Mesodermal cell (in vitro differentiated cells): ENCODE data around the gene FBH1. TPM values are rescaled to one million over a fixed set of nuclear protein-coding genes. Genes with fewer than 3 reads are reported as not detected.
"Not testable (repeated sequence)": the region's sequence is repeated elsewhere in the genome, so short reads cannot be mapped to it uniquely, and the experiment has no call there.

Source experiments
- H3K27ac ChIP-seq: 2 replicates; pipeline ENCODE4 v1.7.0; 2013; ENCODE audit warnings: mild to moderate bottlenecking, low read depth, low read length, moderate library complexity; ENCODE audit not compliant: severe bottlenecking
- H3K36me3 ChIP-seq: 2 replicates; pipeline ENCODE4 v1.7.1; 2013; ENCODE audit warnings: mild to moderate bottlenecking, low read length, moderate library complexity; ENCODE audit not compliant: control insufficient read depth, insufficient read depth
- H3K4me1 ChIP-seq: one replicate; pipeline ENCODE4 v1.7.1; 2013; ENCODE audit warnings: mild to moderate bottlenecking, low read length; ENCODE audit not compliant: insufficient read depth, control insufficient read depth, poor library complexity, severe bottlenecking
- H3K4me3 ChIP-seq: 2 replicates; pipeline ENCODE4 v1.7.0; 2013; ENCODE audit warnings: low read length, control low read depth, mild to moderate bottlenecking; ENCODE audit not compliant: insufficient read depth, poor library complexity, severe bottlenecking; ENCODE audit errors: extremely low read depth
- H3K9me3 ChIP-seq: 2 replicates; pipeline ENCODE4 v1.7.1; 2013; ENCODE audit warnings: mild to moderate bottlenecking, low read length, moderate library complexity; ENCODE audit not compliant: control insufficient read depth
- WGBS, 2 experiments: methylation state at CpG; one replicate each; pipeline ENCODE4 v1.1.5; 2013; ENCODE audit warnings: missing lambda C conversion rate in 2 of 2; ENCODE audit not compliant: insufficient coverage in 2 of 2; 5-methylcytosine and 5-hydroxymethylcytosine counted together
- polyA plus RNA-seq, 2 experiments: library from polyadenylated mRNA; stranded (reverse); fragments of 50-300 nt; gene quantifications; one replicate each; pipeline ENCODE4 v1.2.3, GENCODE V29; 2013

FBH1 gene
- 49.8 TPM for polyA plus RNA-seq (2013, experiment 1 of 2)
- polyA plus RNA-seq (2013, experiment 2 of 2), result 46.3 TPM

- Histone ChIP-seq H3K4me3 (peak within 1 kb of the TSS; percentile 87), H3K4me1 (peaks cover 19% of the 10 kb centered on the region), H3K27ac (peak within 1 kb of the TSS; percentile 71), H3K36me3 (peaks cover 39% of the 10 kb centered on the region), H3K9me3 (no peaks in the 10 kb centered on the region)
- 0% methylated on average over 74 to 102 of the region's 109 CpGs for WGBS, 2 experiments
These were observed at the start of gene FBH1, which contains the start of gene ANKRD16 for GRCh38 chr10:5889624-5890451. TSS of gene FBH1 (plus strand) at chr10:5890243. CDS start at chr10:5890346, 103 bp downstream. TSS of gene ANKRD16 (minus strand) at chr10:5889893. CDS start at chr10:5889354, 539 bp downstream.

DNA sequence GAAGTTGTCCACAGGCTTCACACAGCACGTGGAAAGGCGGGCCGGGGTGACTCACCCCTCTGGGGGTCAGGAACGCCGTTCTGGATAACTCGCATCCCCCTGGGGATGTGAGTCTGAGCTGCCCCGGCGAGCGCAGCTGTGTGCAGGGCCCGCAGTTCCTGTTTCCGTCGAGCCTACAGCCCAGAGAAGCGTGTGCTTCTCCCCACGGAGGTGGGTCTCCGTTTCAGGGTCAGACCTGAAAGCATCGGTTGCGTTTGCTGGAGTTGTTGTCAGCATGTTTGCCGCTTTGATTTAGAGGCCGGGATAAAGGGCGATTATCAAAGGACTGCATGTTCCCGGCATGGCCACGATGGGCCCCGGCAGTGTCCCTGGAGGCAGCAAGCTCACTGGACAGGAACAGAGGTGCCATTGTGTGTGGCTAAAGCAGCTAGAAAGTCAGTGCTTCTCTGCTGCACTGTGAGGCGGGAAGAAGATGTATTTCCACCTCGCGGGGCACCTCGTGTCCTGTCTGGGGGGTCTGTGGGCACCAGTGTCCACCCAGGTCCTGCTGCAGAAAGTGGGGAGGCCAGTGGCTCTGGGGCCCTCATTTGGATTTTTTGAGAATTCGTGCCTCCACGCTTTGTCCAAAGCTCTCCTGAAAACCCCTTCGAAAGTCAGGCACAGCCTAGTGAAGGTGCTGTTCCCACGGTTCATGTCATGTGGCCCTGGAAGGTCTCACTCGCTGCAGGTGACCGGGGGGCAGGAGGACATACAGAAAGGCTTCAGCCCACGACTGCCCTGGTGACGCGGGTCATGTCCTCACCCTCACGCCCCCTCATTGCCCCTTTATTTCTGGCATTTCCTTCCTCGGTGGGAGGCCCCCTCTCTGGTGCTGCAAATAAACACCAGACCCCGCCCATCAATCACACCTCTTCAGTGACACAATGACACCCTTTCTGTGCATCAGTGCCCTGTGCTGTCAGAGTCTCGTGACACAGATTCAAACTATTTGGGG, 49.4 kb upstream of the FBH1 start:
- Histone ChIP-seq H3K27ac (peak overlapping the region; percentile 71), H3K36me3 (no peaks in the 10 kb centered on the region), H3K4me1 (peaks cover 4% of the 10 kb centered on the region), H3K9me3 (no peaks in the 10 kb centered on the region), H3K4me3 (no peak overlapping the region)
- 63 to 67% methylated on average over 38 to 39 of the region's 40 CpGs for WGBS, 2 experiments

DNA sequence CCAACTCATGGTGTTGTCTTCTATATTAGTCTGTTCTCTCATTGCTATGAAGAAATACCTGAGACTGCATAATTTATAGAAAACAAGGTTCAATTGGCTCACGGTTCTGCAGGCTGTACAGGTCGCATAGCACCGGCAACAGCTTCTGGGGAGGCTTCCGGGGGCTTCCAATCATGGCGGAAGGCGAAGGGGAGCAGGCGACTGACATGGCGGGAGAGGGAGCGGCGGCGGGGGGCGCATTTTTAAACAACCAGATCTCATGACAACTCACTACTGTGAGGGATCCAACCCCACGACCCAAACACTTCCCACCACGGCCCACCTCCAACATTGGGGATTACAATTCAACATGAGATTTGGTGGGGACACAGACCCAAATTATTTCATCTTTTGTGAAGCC, 48.1 kb upstream of the FBH1 start:
- peaks cover 4% of the 10 kb centered on the region for H3K4me1 ChIP-seq
- no peak overlapping the region for H3K27ac ChIP-seq
- H3K9me3 ChIP-seq, result no peaks in the 10 kb centered on the region
- H3K4me3 ChIP-seq, result no peak overlapping the region
- 94 to 96% methylated on average over 11 of the region's 14 CpGs for whole genome bisulfite sequencing, 2 experiments
- no peaks in the 10 kb centered on the region for H3K36me3 ChIP-seq

- H3K27ac ChIP-seq, result no peak overlapping the region
- H3K36me3 ChIP-seq, result no peaks in the 10 kb centered on the region
- H3K4me3 ChIP-seq, result no peak overlapping the region
- 86 to 98% methylated on average over 3 to 4 of the region's 4 CpGs for WGBS, 2 experiments
- H3K9me3 ChIP-seq, result no peaks in the 10 kb centered on the region
- peaks cover 4% of the 10 kb centered on the region for H3K4me1 ChIP-seq
These were observed 46.2 kb upstream of the FBH1 start for GRCh38 chr10:5843686-5844344.

GRCh38 chr10:5844345-5845055, 45.5 kb upstream of the FBH1 start:
- peaks cover 4% of the 10 kb centered on the region for H3K4me1 ChIP-seq
- no peaks in the 10 kb centered on the region for H3K36me3 ChIP-seq
- H3K4me3 ChIP-seq, result no peak overlapping the region
- H3K27ac ChIP-seq, result no peak overlapping the region
- WGBS, 2 experiments, result 84 to 88% methylated on average over 12 to 13 of the region's 13 CpGs
- H3K9me3 ChIP-seq, result no peaks in the 10 kb centered on the region

- H3K4me1 ChIP-seq, H3K4me3 ChIP-seq, H3K36me3 ChIP-seq, H3K9me3 ChIP-seq: not testable (repeated sequence)
- 86 to 95% methylated on average over 2 to 3 of the region's 4 CpGs for WGBS, 2 experiments
- H3K27ac ChIP-seq, result peak overlapping the region; percentile 62
These were observed 43.4 kb upstream of the FBH1 start for GRCh38 chr10:5846667-5847066.

- H3K4me3 ChIP-seq, result no peak overlapping the region
- H3K9me3 ChIP-seq, result no peaks in the 10 kb centered on the region
- H3K27ac ChIP-seq, result no peak overlapping the region
- WGBS, 2 experiments, result 72 to 89% methylated on average over 2 to 3 of the region's 5 CpGs
- no peaks in the 10 kb centered on the region for H3K4me1 ChIP-seq
- no peaks in the 10 kb centered on the region for H3K36me3 ChIP-seq
These were observed 35.9 kb upstream of the FBH1 start for GRCh38 chr10:5854131-5854475.

GRCh38 chr10:5855979-5856700, 33.9 kb upstream of the FBH1 start:
- 72 to 77% methylated on average over 18 of the region's 18 CpGs for WGBS, 2 experiments
- H3K9me3 ChIP-seq, result no peaks in the 10 kb centered on the region
- no peak overlapping the region for H3K4me3 ChIP-seq
- H3K4me1 ChIP-seq, result peaks cover under 1% of the 10 kb centered on the region
- no peaks in the 10 kb centered on the region for H3K36me3 ChIP-seq
- H3K27ac ChIP-seq, result no peak overlapping the region

DNA sequence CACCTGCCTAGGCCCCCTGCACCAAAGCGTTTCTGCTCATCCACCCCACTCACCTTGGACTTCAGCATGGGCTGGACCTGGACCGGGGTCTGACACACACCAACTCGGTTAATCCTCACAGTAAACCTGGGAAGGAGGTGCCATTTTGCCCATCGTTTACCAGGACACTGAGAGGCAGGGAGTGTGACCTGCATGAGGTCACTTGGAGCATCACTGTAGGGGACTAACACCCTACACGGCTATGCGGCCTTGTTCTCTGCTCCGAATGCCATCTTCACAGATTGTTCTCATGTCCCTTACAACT, 33.4 kb upstream of the FBH1 start:
- peaks cover 6% of the 10 kb centered on the region for H3K4me1 ChIP-seq
- H3K27ac ChIP-seq, result no peak overlapping the region
- H3K4me3 ChIP-seq, result no peak overlapping the region
- no peaks in the 10 kb centered on the region for H3K36me3 ChIP-seq
- 89 to 90% methylated on average over 6 of the region's 7 CpGs for whole genome bisulfite sequencing, 2 experiments
- no peaks in the 10 kb centered on the region for H3K9me3 ChIP-seq
